Osteoblast (primary cell): ENCODE data around the gene HSD3B1. TPM values are rescaled to one million over a fixed set of nuclear protein-coding genes. Genes with fewer than 3 reads are reported as not detected.

Source experiments
- DNase-seq: peaks from one replicate; pipeline ENCODE4 v3.0.0; 2011; ENCODE audit warnings: low spot score, mixed read lengths; ENCODE audit not compliant: insufficient read length; ENCODE audit errors: missing footprints
- H2AFZ ChIP-seq: 2 replicates; pipeline ENCODE4 v1.6.0; 2011; ENCODE audit warnings: mild to moderate bottlenecking, low read length
- H3K27ac ChIP-seq: 2 replicates; pipeline ENCODE4 v1.5.1; 2011; ENCODE audit warnings: mild to moderate bottlenecking, low read depth, low read length, moderate library complexity
- H3K27me3 ChIP-seq: 2 replicates; pipeline ENCODE4 v1.6.0; 2012; ENCODE audit warnings: mild to moderate bottlenecking, control low read depth, inconsistent platforms, low read length, moderate library complexity; ENCODE audit not compliant: insufficient read depth
- H3K36me3 ChIP-seq: 2 replicates; pipeline ENCODE4 v1.5.1; 2011; ENCODE audit warnings: mild to moderate bottlenecking, low read length, control low read depth, moderate library complexity; ENCODE audit not compliant: insufficient read depth
- H3K4me1 ChIP-seq: 2 replicates; pipeline ENCODE4 v1.5.1; 2011; ENCODE audit warnings: mild to moderate bottlenecking, low read length, control low read depth, moderate library complexity; ENCODE audit not compliant: insufficient read depth
- H3K4me2 ChIP-seq: 2 replicates; pipeline ENCODE4 v1.6.0; 2011; ENCODE audit warnings: mild to moderate bottlenecking, low read length; ENCODE audit not compliant: insufficient read depth
- H3K4me3 ChIP-seq: fragments of 200-600 bp; sonication (generic); 3 replicates; pipeline ENCODE4 v1.5.1; 2012; ENCODE audit warnings: mild to moderate bottlenecking, low read length, inconsistent platforms; ENCODE audit not compliant: insufficient read depth
- H3K79me2 ChIP-seq: 2 replicates; pipeline ENCODE4 v1.6.0; 2012; ENCODE audit warnings: mild to moderate bottlenecking, low read length, control low read depth, inconsistent platforms; ENCODE audit not compliant: insufficient read depth
- H3K9me3 ChIP-seq: 2 replicates; pipeline ENCODE4 v1.5.1; 2011; ENCODE audit warnings: low read depth, low read length, control low read depth
- H4K20me1 ChIP-seq: 2 replicates; pipeline ENCODE4 v1.6.0; 2012; ENCODE audit warnings: mild to moderate bottlenecking, low read length, control low read depth; ENCODE audit not compliant: insufficient read depth
- total RNA-seq: library from RNA; depleted of rRNA; stranded (reverse); fragments of >200 nt; gene quantifications from 2 replicates; pipeline ENCODE4 v1.2.3, GENCODE V29; 2012
- TF ChIP-seq, protein P1 (sequence below): IDR thresholded peaks from 2 replicates; pipeline ENCODE4 v1.5.1; 2011; ENCODE audit warnings: mild to moderate bottlenecking, low read depth, low read length, moderate library complexity; ENCODE audit errors: extremely low read depth

HSD3B1 gene
- total RNA-seq, 1 donor, result not detected

DNA sequence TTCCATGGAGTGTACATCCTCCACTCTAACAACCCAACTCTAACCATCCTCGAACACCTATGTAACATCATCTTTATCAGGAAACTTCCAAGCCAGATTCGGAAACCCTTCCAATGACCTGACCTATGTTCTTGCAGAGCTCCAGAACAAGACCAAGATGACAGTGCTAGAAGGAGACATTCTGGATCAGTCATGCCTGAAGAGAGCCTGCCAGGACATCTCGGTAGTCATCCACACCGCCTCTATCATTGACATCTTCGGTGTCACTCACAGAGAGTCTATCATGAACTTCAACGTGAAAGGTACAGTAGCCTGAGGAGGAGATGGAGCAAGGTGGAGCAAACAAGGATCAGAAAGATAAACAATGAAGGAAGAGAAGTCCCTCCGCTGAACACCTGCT is 36.1 kb upstream of the HSD3B1 start:
- Histone ChIP-seq H3K79me2 (no peaks in the 10 kb centered on the region), H3K4me1 (no peaks in the 10 kb centered on the region), H3K9me3 (no peaks in the 10 kb centered on the region), H3K4me3 (no peak overlapping the region), H3K27ac (no peak overlapping the region), H2AFZ (no peak overlapping the region), H3K4me2 (no peak overlapping the region), H4K20me1 (no peaks in the 10 kb centered on the region), H3K36me3 (no peaks in the 10 kb centered on the region), H3K27me3 (peaks cover 19% of the 10 kb centered on the region)
- DNase-seq, result no peak
- TF ChIP-seq, protein P1, sequence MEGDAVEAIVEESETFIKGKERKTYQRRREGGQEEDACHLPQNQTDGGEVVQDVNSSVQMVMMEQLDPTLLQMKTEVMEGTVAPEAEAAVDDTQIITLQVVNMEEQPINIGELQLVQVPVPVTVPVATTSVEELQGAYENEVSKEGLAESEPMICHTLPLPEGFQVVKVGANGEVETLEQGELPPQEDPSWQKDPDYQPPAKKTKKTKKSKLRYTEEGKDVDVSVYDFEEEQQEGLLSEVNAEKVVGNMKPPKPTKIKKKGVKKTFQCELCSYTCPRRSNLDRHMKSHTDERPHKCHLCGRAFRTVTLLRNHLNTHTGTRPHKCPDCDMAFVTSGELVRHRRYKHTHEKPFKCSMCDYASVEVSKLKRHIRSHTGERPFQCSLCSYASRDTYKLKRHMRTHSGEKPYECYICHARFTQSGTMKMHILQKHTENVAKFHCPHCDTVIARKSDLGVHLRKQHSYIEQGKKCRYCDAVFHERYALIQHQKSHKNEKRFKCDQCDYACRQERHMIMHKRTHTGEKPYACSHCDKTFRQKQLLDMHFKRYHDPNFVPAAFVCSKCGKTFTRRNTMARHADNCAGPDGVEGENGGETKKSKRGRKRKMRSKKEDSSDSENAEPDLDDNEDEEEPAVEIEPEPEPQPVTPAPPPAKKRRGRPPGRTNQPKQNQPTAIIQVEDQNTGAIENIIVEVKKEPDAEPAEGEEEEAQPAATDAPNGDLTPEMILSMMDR, result no peak

DNA sequence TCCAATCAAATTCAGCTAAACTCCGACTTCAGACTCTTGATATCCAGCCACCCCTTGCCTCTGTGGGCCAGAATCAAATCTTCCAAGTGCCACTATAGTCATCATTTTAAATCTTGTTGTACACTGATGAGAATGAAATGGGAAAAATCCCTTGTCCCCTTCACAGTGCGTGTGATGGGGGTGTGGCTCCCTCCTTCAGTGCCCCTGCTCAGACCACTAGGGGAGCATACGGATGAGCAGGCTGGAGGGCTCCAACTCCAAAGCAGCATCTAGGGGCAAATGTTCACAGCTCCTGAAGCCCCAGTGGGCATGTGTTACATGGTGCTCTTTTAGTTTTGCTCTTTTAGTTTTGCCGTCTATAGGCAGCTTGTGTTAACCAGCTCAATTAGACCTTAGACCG is 35.4 kb upstream of the HSD3B1 start:
- Histone ChIP-seq H3K4me1 (no peaks in the 10 kb centered on the region), H3K27ac (no peak overlapping the region), H3K79me2 (no peaks in the 10 kb centered on the region), H3K9me3 (no peaks in the 10 kb centered on the region), H3K27me3 (peaks cover 19% of the 10 kb centered on the region), H4K20me1 (no peaks in the 10 kb centered on the region), H3K4me2 (no peak overlapping the region), H2AFZ (no peak overlapping the region), H3K36me3 (no peaks in the 10 kb centered on the region), H3K4me3 (no peak overlapping the region)
- no peak for DNase-seq
- TF ChIP-seq, protein P1, result no peak

DNA sequence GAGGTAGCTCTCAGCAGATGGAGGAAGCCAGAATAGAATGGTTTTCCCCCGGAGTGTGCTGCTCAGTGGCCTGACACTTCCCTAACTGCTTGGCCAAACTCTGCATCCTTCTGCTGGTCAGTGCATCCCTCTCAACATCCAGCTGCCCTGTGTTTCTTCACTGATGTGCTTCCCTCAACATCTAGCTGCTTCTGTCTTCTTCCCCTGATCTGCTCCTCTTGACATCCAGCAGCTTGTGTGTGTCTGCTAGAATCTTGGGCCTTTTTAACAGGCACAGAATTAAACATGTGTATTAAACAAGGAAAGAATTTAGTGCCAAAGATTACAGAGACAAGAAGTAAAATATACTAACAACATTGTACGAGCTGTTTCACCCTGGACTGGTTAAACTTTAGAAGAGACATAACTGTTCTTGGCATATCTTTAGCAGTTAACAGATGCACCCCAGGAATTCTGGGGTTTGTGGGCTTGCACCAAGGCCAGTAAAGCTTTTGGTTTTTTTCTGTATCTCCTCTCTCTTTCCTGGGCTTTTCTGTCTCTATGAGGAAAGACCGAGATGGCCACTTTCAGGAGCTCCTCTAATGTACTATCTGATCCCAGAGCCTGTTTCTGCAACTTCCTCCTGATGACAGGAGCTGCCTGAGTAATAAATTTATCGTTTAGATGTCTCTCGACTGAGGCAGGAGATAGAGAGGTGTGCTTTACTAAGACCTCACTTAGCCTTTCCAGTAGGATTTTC is 34.8 kb upstream of the HSD3B1 start:
- H3K9me3 ChIP-seq, result no peaks in the 10 kb centered on the region
- peaks cover 19% of the 10 kb centered on the region for H3K27me3 ChIP-seq
- TF ChIP-seq, protein P1, result no peak
- no peaks in the 10 kb centered on the region for H4K20me1 ChIP-seq
- H3K79me2 ChIP-seq, result no peaks in the 10 kb centered on the region
- H3K4me3 ChIP-seq, result no peak overlapping the region
- no peak for DNase-seq
- no peak overlapping the region for H3K27ac ChIP-seq
- no peaks in the 10 kb centered on the region for H3K4me1 ChIP-seq
- no peak overlapping the region for H2AFZ ChIP-seq
- H3K36me3 ChIP-seq, result no peaks in the 10 kb centered on the region
- H3K4me2 ChIP-seq, result no peak overlapping the region

DNA sequence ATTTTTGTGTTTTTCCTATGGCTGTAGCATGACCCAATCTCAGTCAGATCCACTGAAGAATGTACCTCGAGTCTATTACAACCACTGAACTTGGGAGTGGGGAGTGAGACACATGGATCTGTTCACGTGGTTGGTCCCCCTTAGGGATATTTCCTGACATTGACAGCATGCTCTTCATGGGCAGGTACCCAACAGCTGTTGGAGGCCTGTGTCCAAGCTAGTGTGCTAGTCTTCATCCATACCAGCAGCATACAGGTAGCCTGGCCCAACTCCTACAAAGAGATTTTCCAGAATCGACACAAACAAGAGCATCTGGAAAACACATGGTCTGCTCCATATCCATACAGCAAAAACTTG is 34.2 kb upstream of the HSD3B1 start:
- Histone ChIP-seq H3K9me3 (no peaks in the 10 kb centered on the region), H3K4me2 (no peak overlapping the region), H4K20me1 (no peaks in the 10 kb centered on the region), H2AFZ (no peak overlapping the region), H3K4me1 (no peaks in the 10 kb centered on the region), H3K27me3 (peaks cover 19% of the 10 kb centered on the region), H3K36me3 (no peaks in the 10 kb centered on the region), H3K79me2 (no peaks in the 10 kb centered on the region), H3K27ac (no peak overlapping the region), H3K4me3 (no peak overlapping the region)
- DNase-seq, result no peak
- TF ChIP-seq, protein P1, result no peak
